Tibial nerve (tissue), 4 donors: ENCODE data around the gene MMP28.

ENCODE experiments used
- CTCF ChIP-seq, 5 experiments: fragments of 200-600 bp in 3 of 5; fragments of 450-650 bp in 2 of 5; sonication (generic) in 3 of 5; IDR thresholded peaks; one replicate each; pipeline ENCODE4 v1.5.1; 2016 to 2019; ENCODE audit warnings: antibody characterized with exemption in 5 of 5, mild to moderate bottlenecking in 3 of 5, moderate library complexity in 2 of 5
- EP300 ChIP-seq, 2 donors: sonication (generic); formaldehyde crosslinking; IDR thresholded peaks; one replicate each; pipeline ENCODE4 v1.6.1; 2017; ENCODE audit warnings: antibody characterized with exemption in 2 of 2, mild to moderate bottlenecking in 1 of 2

- TF ChIP-seq CTCF (IDR thresholded peaks at IDR 0.05), result no peak
- no peak for TF ChIP-seq EP300 (IDR thresholded peaks at IDR 0.05)
These were observed 31.7 kb downstream of the MMP28 start for GRCh38 chr17:35763767-35764122.
